Measurements from ENCODE around the gene ADAMTS10. TPM values are rescaled to one million over a fixed set of nuclear protein-coding genes. Genes with fewer than 3 reads are reported as not detected.

The ADAMTS10 gene
- total RNA-seq, 2 experiments from 2014 or later, result not detected

DNA sequence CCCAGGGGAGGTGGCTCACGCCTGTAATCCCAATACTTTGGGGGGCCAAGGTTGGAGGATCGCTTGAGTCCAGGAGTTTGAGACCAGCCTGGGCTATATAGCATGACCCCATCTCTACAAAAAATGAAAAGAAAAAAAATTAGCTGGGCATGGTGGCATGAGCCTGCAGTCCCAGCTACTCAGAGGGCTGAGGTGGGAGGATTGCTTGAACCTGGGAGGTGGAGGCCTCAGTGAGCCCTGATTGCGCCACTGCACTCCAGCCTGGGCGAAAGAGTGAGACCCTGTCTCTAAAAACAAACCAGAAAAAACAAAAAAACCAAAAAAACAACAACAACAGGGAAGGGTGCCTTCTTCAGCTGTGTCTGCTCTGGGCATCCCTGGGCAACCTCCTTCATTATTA is 32.8 kb downstream of the ADAMTS10 start:
- DNase-seq (ENCODE audit: low spot score), result no peak
- TF ChIP-seq, protein P1, sequence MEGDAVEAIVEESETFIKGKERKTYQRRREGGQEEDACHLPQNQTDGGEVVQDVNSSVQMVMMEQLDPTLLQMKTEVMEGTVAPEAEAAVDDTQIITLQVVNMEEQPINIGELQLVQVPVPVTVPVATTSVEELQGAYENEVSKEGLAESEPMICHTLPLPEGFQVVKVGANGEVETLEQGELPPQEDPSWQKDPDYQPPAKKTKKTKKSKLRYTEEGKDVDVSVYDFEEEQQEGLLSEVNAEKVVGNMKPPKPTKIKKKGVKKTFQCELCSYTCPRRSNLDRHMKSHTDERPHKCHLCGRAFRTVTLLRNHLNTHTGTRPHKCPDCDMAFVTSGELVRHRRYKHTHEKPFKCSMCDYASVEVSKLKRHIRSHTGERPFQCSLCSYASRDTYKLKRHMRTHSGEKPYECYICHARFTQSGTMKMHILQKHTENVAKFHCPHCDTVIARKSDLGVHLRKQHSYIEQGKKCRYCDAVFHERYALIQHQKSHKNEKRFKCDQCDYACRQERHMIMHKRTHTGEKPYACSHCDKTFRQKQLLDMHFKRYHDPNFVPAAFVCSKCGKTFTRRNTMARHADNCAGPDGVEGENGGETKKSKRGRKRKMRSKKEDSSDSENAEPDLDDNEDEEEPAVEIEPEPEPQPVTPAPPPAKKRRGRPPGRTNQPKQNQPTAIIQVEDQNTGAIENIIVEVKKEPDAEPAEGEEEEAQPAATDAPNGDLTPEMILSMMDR (conservative IDR thresholded peaks at IDR 0.05; ENCODE audit: low read length), result no peak
- TF ChIP-seq EZH2phosphoT487 (IDR thresholded peaks at IDR 0.05; ENCODE audit: borderline replicate concordance, low read depth, low read length), result no peak
- Histone ChIP-seq H2AFZ (ENCODE audit: low read length) (peak overlapping the region; percentile 87), H3K4me3 (ENCODE audit: low read depth, low read length, poor library complexity, severe bottlenecking) (peak overlapping the region; percentile 57), H3K4me2 (ENCODE audit: low read length) (peak overlapping the region; percentile 64), H3K36me3 (ENCODE audit: insufficient read depth, low read length) (no peaks in the 10 kb centered on the region), H3K4me1 (ENCODE audit: insufficient read depth, low read length, poor library complexity, severe bottlenecking) (peaks cover 18% of the 10 kb centered on the region), H3K9me2 (ENCODE audit: insufficient read depth, low read length) (no peaks in the 10 kb centered on the region), H3K9me3 (ENCODE audit: low read length) (no peaks in the 10 kb centered on the region), H3K27ac (ENCODE audit: low read depth, low read length, poor library complexity, severe bottlenecking) (no peak overlapping the region), H3K79me2 (ENCODE audit: insufficient read depth, low read depth, low read length) (no peaks in the 10 kb centered on the region), H4K20me1 (ENCODE audit: insufficient read depth, low read length) (no peaks in the 10 kb centered on the region)
- intact Hi-C loops (cut with micrococcal nuclease; ENCODE audit: unreplicated experiment), result loop anchor here (2.0 kb wide), 1 partner anchor 165 kb away; the partner anchor contains the start of gene MARCHF2
- BruUV-seq (replicated peaks), result no TSS peak
- CTCF ChIA-PET (ENCODE audit: unreplicated experiment), result interaction anchor here (0.5 to 1.1 kb wide), 2 partner anchors 9 to 95 kb away, joined by 3 to 6 read pairs; no protein-coding TSS in a partner anchor
- POLR2A ChIA-PET, result interaction anchor here (0.5 to 1.4 kb wide), 3 partner anchors 9 to 598 kb away, joined by 3 read pairs; no protein-coding TSS in a partner anchor

DNA sequence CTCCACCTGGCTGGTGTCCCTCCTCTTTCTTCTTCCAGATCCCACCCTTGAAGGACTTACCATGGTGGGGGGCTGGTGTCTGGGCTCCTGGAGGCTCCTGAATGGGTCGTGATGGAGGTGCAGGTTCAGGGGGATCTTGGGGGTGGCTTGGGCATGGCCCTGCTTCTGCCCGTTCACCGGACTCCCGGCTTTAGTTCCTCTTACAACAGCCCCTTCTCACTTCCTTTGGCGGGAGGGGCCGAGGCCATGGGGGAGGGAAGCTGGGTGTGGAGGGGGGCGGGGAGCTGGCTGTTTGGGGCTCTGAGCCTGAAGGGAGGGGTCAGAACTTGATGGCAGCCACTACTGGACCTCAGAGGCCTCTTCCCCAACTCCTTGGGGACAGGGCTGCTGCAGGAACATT is 33.3 kb downstream of the ADAMTS10 start, which contains the start of gene MYO1F:
Gene MYO1F (minus strand): TSS at position 196 of the 400 bp plus-strand sequence. CDS start 133 bp downstream, at position 63.
- ChIA-PET POLR2A (interaction anchor here (0.5 to 1.4 kb wide), 2 partner anchors 8 to 141 kb away, joined by 3 read pairs; no protein-coding TSS in a partner anchor), CTCF (ENCODE audit: unreplicated experiment) (interaction anchor here (0.5 kb wide), 1 partner anchor 95 kb away, joined by 3 read pairs; no protein-coding TSS in a partner anchor)
- Histone ChIP-seq H3K4me1 (ENCODE audit: insufficient read depth, low read length, poor library complexity, severe bottlenecking) (peaks cover 18% of the 10 kb centered on the region), H3K4me3 (ENCODE audit: low read depth, low read length, poor library complexity, severe bottlenecking) (peak within 1 kb of the TSS; percentile 57), H2AFZ (ENCODE audit: low read length) (peak within 1 kb of the TSS; percentile 87), H3K27ac (ENCODE audit: low read depth, low read length, poor library complexity, severe bottlenecking) (no peak within 1 kb of the TSS), H3K4me2 (ENCODE audit: low read length) (peak within 1 kb of the TSS; percentile 64), H3K36me3 (ENCODE audit: insufficient read depth, low read length) (no peaks in the 10 kb centered on the region), H3K79me2 (ENCODE audit: insufficient read depth, low read depth, low read length) (no peaks in the 10 kb centered on the region), H3K9me3 (ENCODE audit: low read length) (no peaks in the 10 kb centered on the region), H3K9me2 (ENCODE audit: insufficient read depth, low read length) (no peaks in the 10 kb centered on the region), H4K20me1 (ENCODE audit: insufficient read depth, low read length) (no peaks in the 10 kb centered on the region)
- TF ChIP-seq EZH2phosphoT487 (IDR thresholded peaks at IDR 0.05; ENCODE audit: borderline replicate concordance, low read depth, low read length), result no peak
- TF ChIP-seq, protein P1 (conservative IDR thresholded peaks at IDR 0.05; ENCODE audit: low read length), result no peak
- intact Hi-C loops (cut with micrococcal nuclease; ENCODE audit: unreplicated experiment), result no loop called here
- BruUV-seq (replicated peaks), result no TSS peak
- peak; percentile 29 for DNase-seq (ENCODE audit: low spot score)

Data from OCI-LY7 (cell line).